Activated T-helper 2 cell treated with anti-CD3 and anti-CD28 coated beads, Interferon-gamma antibody, Interleukin-2, Interleukin-4, amounts not matched to agents 10 μg/mL and 5 μg/mL and 100 μg/mL, durations not matched to agents 14 hours and 24 hours and 36 hours (primary cell): ENCODE results near the gene GAREM1. TPM values are rescaled to one million over a fixed set of nuclear protein-coding genes. Genes with fewer than 3 reads are reported as not detected.
"Not testable (repeated sequence)": the region's sequence is repeated elsewhere in the genome, so short reads cannot be mapped to it uniquely, and the experiment has no call there.

Source experiments
- DNase-seq: peaks from one replicate; pipeline ENCODE4 v3.0.0; 2021; ENCODE audit warnings: low spot score
- H3K27ac Mint-ChIP-seq: one replicate; pipeline ENCODE4 v1.8.0; 2021; ENCODE audit warnings: mixed read lengths
- H3K27me3 Mint-ChIP-seq: one replicate; pipeline ENCODE4 v1.8.0; 2021; ENCODE audit warnings: low read depth, mixed read lengths
- H3K36me3 Mint-ChIP-seq: one replicate; pipeline ENCODE4 v1.8.0; 2021; ENCODE audit warnings: low read depth, mixed read lengths
- H3K4me1 Mint-ChIP-seq: one replicate; pipeline ENCODE4 v1.8.0; 2021; ENCODE audit warnings: low read depth, mixed read lengths
- H3K4me3 Mint-ChIP-seq: one replicate; pipeline ENCODE4 v1.8.0; 2021; ENCODE audit warnings: low read depth, mild to moderate bottlenecking, moderate library complexity, mixed read lengths
- H3K9me3 Mint-ChIP-seq: one replicate; pipeline ENCODE4 v1.8.0; 2021; ENCODE audit warnings: mixed read lengths
- intact Hi-C: fragments of 100-400 bp; cut with micrococcal nuclease; formaldehyde crosslinking; loops from one replicate; pipeline ENCODE4 v1.15.1; 2023
- total RNA-seq: library from RNA; stranded (reverse); gene quantifications from 2 replicates; pipeline ENCODE4 v1.2.3, GENCODE V29; 2022

Gene GAREM1
- total RNA-seq, 1 donor from 2014 or later, result not detected

DNA sequence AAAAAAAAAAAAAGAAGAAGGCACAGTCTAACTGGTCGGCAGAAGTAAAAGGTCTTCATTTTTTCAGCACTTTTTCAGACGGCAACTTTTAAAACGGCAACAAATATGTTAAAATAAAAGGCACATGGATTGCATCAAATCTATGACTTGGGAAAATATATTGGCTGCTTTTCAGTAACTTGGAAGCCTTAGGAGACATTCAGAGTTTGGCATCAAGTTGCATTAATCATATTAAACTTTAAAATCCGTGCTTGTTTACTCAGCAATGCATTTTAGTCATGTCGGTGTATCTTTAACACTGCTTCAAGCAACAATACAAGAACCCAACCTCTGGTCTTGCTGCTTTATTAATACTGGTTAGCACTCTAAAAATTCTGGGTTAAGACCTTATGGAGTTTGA, 169.8 kb downstream of the GAREM1 start:
- intact Hi-C loops, result no loop called here
- H3K4me3 Mint-ChIP-seq, result no peak overlapping the region
- H3K9me3 Mint-ChIP-seq, result no peaks in the 10 kb centered on the region
- peaks cover 16% of the 10 kb centered on the region for H3K27me3 Mint-ChIP-seq
- H3K4me1 Mint-ChIP-seq, result peaks cover 7% of the 10 kb centered on the region
- no peak for DNase-seq
- no peak overlapping the region for H3K27ac Mint-ChIP-seq
- H3K36me3 Mint-ChIP-seq, result no peaks in the 10 kb centered on the region

DNA sequence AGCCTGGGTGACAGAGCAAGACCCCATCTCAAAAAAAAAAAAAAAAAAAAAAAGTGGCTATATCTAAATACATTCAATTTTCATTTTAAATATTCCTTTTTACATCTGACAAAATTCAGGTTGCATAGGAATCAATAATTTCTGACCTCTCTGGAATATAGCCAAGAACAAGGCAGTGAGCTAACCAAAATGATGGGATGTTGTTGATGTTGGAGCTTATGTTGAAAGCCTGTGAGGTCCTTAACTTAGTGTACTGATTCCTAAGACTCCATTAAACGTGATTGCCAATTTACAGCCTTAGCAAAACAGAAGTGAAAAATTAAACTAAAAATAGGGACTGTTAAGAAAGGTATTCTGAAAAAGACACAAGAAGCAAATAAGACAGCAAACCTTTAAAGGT, 171.2 kb downstream of the GAREM1 start:
- Mint-ChIP-seq H3K27ac (no peak overlapping the region), H3K27me3 (peaks cover 16% of the 10 kb centered on the region), H3K9me3 (no peaks in the 10 kb centered on the region), H3K36me3 (no peaks in the 10 kb centered on the region), H3K4me3 (no peak overlapping the region), H3K4me1 (peaks cover 7% of the 10 kb centered on the region)
- intact Hi-C loops, result no loop called here
- no peak for DNase-seq

DNA sequence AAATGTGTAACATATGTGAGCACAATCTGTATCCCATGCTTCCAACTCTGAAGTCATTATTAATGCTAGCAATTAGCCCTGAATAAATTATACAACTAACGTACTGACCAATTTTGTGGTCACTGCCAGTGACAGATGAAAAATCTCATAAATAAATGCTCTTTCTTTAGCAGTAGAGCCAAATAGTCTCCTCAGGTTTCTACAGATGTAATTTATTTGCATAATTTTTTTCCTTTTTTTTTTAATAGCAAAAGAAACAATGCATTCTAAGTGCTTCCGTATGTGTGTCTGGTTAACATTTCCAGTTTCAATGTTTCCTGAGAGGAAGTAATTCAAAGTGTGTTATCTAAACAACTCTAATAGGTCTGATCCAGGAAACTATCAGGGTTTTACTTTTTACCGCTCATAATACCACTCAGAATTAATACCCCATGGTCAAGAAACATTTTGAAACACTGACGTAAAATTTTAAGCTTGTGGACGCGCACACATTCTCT, 172.5 kb downstream of the GAREM1 start:
- Mint-ChIP-seq H3K27ac (no peak overlapping the region), H3K36me3 (no peaks in the 10 kb centered on the region), H3K9me3 (no peaks in the 10 kb centered on the region), H3K27me3 (peaks cover 17% of the 10 kb centered on the region), H3K4me3 (no peak overlapping the region), H3K4me1 (peaks cover 7% of the 10 kb centered on the region)
- intact Hi-C loops, result no loop called here
- no peak for DNase-seq

DNA sequence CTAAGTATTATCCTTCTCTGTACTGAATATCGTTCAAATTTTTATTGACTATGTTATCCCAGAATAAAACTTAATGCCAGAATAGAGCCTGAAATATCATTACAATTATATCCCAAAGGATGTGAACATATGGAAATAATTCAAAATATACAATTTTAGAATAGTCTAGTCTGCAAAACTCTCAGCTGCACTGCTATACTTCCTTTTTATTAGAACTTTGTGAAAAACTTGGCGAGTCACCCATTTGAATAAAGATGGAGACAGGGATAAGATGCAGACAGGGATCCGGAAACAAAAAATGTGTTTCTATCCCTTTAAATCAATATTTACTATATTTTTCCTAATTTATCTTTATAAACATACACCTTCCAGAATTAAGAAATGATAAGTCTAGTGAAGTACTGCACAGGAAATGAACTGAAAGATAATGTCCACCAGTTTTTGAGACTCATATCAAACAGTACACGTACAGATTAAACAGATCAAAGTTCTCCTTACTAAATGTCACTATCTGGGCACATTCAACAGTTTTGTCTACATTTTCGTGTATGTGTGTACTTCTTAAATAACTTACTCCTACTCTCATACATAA, 173.0 kb downstream of the GAREM1 start:
- intact Hi-C loops, result no loop called here
- H3K27me3 Mint-ChIP-seq, result peaks cover 20% of the 10 kb centered on the region
- H3K36me3 Mint-ChIP-seq, result no peaks in the 10 kb centered on the region
- DNase-seq, result no peak
- H3K4me1 Mint-ChIP-seq, result peaks cover 7% of the 10 kb centered on the region
- no peak overlapping the region for H3K4me3 Mint-ChIP-seq
- no peaks in the 10 kb centered on the region for H3K9me3 Mint-ChIP-seq
- H3K27ac Mint-ChIP-seq, result no peak overlapping the region

DNA sequence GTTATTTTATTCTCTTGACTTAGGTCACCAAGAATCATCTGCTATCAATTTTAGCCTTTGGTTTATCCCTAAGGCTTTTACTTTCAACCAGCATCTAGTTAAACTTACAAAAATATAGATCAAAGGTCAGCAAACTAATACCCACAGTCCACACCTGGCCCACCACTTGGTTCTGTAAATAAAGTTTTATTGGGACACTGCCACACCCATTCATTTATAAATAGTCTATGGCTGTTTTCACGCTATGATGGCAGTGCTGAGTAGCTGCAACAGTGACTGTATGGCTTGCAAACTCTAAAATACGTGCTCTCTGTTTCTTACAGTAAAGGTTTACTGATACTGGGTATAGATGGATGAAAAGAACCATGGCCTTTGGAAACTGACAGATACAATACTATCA, 173.8 kb downstream of the GAREM1 start:
- no peaks in the 10 kb centered on the region for H3K9me3 Mint-ChIP-seq
- no peak overlapping the region for H3K4me3 Mint-ChIP-seq
- DNase-seq, result no peak
- H3K36me3 Mint-ChIP-seq, result no peaks in the 10 kb centered on the region
- H3K4me1 Mint-ChIP-seq, result no peaks in the 10 kb centered on the region
- intact Hi-C loops, result no loop called here
- peaks cover 16% of the 10 kb centered on the region for H3K27me3 Mint-ChIP-seq
- H3K27ac Mint-ChIP-seq, result no peak overlapping the region

DNA sequence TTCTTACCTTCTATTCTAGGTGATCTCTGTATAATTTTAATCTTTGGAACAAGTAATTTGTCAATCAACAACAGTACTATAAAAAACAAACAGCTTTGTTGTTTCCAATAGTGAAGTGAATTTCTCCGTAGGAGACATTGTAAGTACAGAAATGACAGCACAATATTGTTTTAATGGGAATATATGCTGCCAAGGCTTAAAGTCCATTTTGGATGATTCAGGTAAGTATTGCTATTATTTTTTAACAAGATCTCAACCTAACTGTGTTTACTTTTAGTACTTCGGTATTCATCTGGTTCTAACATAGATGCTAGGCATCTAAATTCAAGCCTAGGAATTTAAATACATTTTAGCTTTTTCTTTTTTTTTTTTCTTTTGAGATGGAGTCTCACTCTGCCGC, 175.1 kb downstream of the GAREM1 start:
- no peak for DNase-seq
- H3K4me1 Mint-ChIP-seq, result no peaks in the 10 kb centered on the region
- H3K27ac Mint-ChIP-seq, result no peak overlapping the region
- peaks cover 16% of the 10 kb centered on the region for H3K27me3 Mint-ChIP-seq
- H3K9me3 Mint-ChIP-seq, result no peaks in the 10 kb centered on the region
- H3K4me3 Mint-ChIP-seq, result no peak overlapping the region
- no peaks in the 10 kb centered on the region for H3K36me3 Mint-ChIP-seq
- intact Hi-C loops, result no loop called here

DNA sequence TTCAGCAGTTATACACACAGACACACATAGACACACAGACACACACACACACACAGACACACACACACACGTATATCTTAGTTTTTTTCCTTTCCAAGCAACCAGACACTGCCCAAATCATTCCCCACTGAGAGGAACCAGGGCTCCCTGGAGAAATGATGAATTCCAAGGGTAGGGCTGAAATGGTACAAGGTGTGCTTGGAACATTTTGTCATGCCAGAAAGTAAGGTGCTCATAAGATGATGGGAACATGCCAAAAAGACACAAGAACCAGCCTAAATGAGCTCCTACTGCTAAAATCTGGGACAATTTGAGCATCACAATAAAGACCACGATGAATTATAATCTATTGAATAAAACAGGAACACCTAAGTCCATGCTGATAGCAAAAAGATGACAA, 177.6 kb downstream of the GAREM1 start:
- H3K4me3 Mint-ChIP-seq, result no peak overlapping the region
- H3K4me1 Mint-ChIP-seq, result no peaks in the 10 kb centered on the region
- intact Hi-C loops, result no loop called here
- H3K36me3 Mint-ChIP-seq, result no peaks in the 10 kb centered on the region
- H3K27ac Mint-ChIP-seq, result no peak overlapping the region
- H3K9me3 Mint-ChIP-seq, result no peaks in the 10 kb centered on the region
- no peak for DNase-seq
- H3K27me3 Mint-ChIP-seq, result peaks cover 8% of the 10 kb centered on the region

DNA sequence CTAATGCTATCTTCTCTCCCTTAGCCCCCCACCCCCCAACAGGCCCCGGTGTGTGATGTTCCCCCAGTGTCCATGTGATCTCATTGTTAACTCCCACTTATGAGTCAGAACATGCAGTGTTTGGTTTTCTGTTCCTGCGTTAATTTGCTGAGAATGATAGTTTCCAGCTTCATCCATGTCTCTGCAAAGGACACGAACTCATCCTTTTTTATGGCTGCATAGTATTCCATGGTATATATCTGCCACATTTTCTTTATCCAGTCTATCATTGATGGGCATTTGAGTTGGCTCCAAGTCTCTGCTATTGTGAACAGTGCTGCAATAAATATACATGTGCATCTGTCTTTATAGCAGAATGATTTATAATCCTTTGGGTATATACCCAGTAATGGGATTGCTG, 179.1 kb downstream of the GAREM1 start:
- intact Hi-C loops, DNase-seq, H3K4me1 Mint-ChIP-seq, H3K36me3 Mint-ChIP-seq, H3K9me3 Mint-ChIP-seq, H3K27me3 Mint-ChIP-seq, H3K4me3 Mint-ChIP-seq, H3K27ac Mint-ChIP-seq: not testable (repeated sequence)

DNA sequence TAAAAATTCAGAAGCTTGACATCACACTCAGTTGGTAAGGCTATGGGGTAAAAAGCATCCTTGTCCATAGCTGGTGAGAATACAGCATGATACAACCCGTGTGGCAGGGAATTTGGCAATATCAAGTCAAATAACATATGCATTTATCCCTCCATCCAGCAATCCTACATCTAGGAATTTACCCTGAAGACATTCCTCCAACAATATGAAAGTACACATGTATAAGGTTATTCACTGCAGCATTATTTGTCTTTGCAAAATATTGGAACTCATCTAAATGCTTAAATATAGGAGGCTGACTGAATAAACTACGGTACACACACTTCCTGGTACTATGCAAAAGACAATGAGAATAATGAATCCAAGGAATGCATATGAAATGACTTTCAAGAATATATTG, 179.9 kb downstream of the GAREM1 start:
- Mint-ChIP-seq H3K27ac (no peak overlapping the region), H3K36me3 (no peaks in the 10 kb centered on the region), H3K9me3 (no peaks in the 10 kb centered on the region), H3K27me3 (peaks cover 7% of the 10 kb centered on the region), H3K4me3 (no peak overlapping the region), H3K4me1 (no peaks in the 10 kb centered on the region)
- DNase-seq, result no peak
- intact Hi-C loops, result no loop called here

DNA sequence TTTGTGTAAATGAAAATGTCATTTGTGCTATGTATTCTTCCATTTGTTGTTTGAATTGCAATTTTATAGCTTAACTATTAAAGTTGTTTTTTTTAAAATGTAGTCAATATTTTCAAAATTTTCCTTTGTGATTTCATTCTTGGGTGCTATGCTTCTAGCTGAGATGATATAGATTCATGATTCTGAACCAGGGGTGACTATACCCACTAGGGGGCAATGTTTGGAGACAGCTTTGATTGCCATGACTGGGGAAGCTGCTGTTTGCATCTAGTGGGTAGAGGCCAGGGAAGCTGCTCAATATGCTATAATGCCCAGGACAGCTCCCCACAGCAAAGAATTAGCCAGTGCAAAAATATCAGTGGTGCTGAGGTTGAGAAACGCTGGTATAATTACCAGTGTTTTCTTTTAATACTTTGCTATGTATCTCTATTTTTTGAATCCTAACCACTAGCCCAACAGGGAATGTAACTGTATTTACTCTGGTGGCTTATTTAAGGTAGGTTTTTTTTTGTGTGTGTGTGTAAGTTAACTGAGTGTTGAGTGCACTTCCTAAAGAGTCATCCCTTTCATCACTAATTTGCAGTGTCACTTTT, 181.1 kb downstream of the GAREM1 start:
- Mint-ChIP-seq H3K4me3 (no peak overlapping the region), H3K27me3 (peaks cover 7% of the 10 kb centered on the region), H3K4me1 (no peaks in the 10 kb centered on the region), H3K27ac (no peak overlapping the region), H3K36me3 (no peaks in the 10 kb centered on the region), H3K9me3 (no peaks in the 10 kb centered on the region)
- intact Hi-C loops, result loop anchor here (5.0 to 10.0 kb wide), 2 partner anchors 185 to 263 kb away; partner anchors contain the start of gene GAREM1
- peak; percentile 14 for DNase-seq

DNA sequence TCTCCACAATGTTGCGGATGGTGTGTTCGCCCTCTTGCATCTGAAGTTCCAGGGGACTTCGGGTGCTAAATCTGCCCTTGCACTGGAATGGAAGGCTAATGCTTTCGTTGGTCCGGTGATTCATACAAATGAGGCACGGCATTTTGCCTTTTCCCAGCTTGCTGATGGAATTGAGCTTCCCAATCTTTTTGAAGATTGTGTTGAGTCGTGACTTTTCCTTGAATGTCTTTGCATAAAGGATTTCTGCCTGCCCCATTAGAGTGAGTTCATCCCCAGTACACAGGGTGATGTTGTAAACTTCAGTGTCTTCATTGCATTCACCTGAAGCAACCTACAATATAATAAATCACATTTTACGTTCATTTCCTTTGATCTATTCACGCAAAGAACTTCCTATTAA, 182.8 kb downstream of the GAREM1 start:
- peaks cover 4% of the 10 kb centered on the region for H3K27me3 Mint-ChIP-seq
- H3K9me3 Mint-ChIP-seq, result no peaks in the 10 kb centered on the region
- no peak overlapping the region for H3K27ac Mint-ChIP-seq
- intact Hi-C loops, result loop anchor here (5.0 to 10.0 kb wide), 2 partner anchors 187 to 264 kb away; partner anchors contain the start of gene GAREM1
- no peaks in the 10 kb centered on the region for H3K4me1 Mint-ChIP-seq
- H3K4me3 Mint-ChIP-seq, result no peak overlapping the region
- H3K36me3 Mint-ChIP-seq, result no peaks in the 10 kb centered on the region
- DNase-seq, result no peak

DNA sequence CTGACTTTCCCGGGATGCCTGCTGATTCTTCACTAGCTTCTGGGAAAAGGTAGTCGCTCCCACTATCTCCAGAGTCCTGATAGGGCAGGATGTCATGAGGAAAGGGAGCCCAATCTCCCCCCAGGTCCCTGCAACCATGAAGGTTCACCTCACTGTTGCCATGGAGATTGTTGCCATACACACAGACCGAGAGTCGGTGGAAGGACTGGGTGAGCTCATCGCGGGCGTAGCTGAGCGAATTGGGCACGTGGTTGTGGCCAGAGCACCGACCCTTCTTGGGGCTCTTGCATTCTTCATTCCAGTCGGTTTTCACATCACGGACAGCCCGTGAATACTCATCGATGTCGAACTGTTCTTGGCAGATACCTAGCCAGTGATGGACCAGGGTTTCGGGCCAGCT, 183.4 kb downstream of the GAREM1 start:
- no peak overlapping the region for H3K4me3 Mint-ChIP-seq
- no peaks in the 10 kb centered on the region for H3K36me3 Mint-ChIP-seq
- H3K9me3 Mint-ChIP-seq, result no peaks in the 10 kb centered on the region
- intact Hi-C loops, result loop anchor here (5.0 to 10.0 kb wide), 2 partner anchors 188 to 265 kb away; partner anchors contain the start of gene GAREM1
- H3K27ac Mint-ChIP-seq, result no peak overlapping the region
- DNase-seq, result no peak
- peaks cover 2% of the 10 kb centered on the region for H3K27me3 Mint-ChIP-seq
- H3K4me1 Mint-ChIP-seq, result no peaks in the 10 kb centered on the region

DNA sequence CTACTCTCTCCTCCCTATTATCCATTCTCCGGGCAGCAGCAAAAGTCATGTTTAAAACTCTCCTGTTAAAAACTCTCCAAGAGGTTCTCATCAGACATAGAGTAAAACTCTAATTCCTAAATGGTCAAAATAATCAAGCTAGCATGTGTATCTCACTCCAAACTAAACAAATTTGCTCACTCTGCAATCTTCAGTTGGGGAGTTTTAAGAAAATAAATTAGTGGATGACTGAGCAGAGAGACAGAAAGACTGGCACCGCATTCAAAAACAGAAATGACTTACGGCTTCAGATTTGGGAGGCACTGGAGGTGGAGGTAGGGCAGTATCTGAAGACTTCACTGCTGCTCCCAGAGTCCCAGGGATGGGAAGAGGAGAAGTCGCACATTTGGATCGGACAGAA, 183.9 kb downstream of the GAREM1 start:
- DNase-seq, result no peak
- Mint-ChIP-seq H3K4me1 (no peaks in the 10 kb centered on the region), H3K9me3 (no peaks in the 10 kb centered on the region), H3K4me3 (no peak overlapping the region), H3K36me3 (no peaks in the 10 kb centered on the region), H3K27me3 (peaks cover 2% of the 10 kb centered on the region), H3K27ac (no peak overlapping the region)
- intact Hi-C loops, result loop anchor here (5.0 to 10.0 kb wide), 2 partner anchors 188 to 266 kb away; partner anchors contain the start of gene GAREM1
